Nephron progenitor cell (in vitro differentiated cells): ENCODE data around the gene NPTXR.
"Not testable (repeated sequence)": the region's sequence is repeated elsewhere in the genome, so short reads cannot be mapped to it uniquely, and the experiment has no call there.

Experiments
- DNase-seq: peaks from one replicate; pipeline ENCODE4 v3.0.0; 2021
- H3K27ac Mint-ChIP-seq: 2 replicates; pipeline ENCODE4 v1.8.0; 2021; ENCODE audit warnings: mild to moderate bottlenecking, moderate library complexity, mixed read lengths
- H3K27me3 Mint-ChIP-seq: 2 replicates; pipeline ENCODE4 v1.8.0; 2021; ENCODE audit warnings: mild to moderate bottlenecking, low read depth, mixed read lengths; ENCODE audit not compliant: poor library complexity
- H3K36me3 Mint-ChIP-seq: 2 replicates; pipeline ENCODE4 v1.8.0; 2021; ENCODE audit warnings: low read depth, mixed read lengths
- H3K4me1 Mint-ChIP-seq: 2 replicates; pipeline ENCODE4 v1.8.0; 2021; ENCODE audit warnings: mixed read lengths
- H3K4me3 Mint-ChIP-seq: 2 replicates; pipeline ENCODE4 v1.8.0; 2021; ENCODE audit warnings: mild to moderate bottlenecking, moderate library complexity, mixed read lengths
- H3K9me3 Mint-ChIP-seq: 2 replicates; pipeline ENCODE4 v1.8.0; 2021; ENCODE audit warnings: mild to moderate bottlenecking, moderate library complexity, mixed read lengths
- TF ChIP-seq, protein P1 (sequence below): fragments of 200-600 bp; sonication (generic); IDR thresholded peaks from 2 replicates; pipeline ENCODE4 v1.5.0; 2021; ENCODE audit warnings: antibody characterized with exemption

Gene NPTXR

DNA sequence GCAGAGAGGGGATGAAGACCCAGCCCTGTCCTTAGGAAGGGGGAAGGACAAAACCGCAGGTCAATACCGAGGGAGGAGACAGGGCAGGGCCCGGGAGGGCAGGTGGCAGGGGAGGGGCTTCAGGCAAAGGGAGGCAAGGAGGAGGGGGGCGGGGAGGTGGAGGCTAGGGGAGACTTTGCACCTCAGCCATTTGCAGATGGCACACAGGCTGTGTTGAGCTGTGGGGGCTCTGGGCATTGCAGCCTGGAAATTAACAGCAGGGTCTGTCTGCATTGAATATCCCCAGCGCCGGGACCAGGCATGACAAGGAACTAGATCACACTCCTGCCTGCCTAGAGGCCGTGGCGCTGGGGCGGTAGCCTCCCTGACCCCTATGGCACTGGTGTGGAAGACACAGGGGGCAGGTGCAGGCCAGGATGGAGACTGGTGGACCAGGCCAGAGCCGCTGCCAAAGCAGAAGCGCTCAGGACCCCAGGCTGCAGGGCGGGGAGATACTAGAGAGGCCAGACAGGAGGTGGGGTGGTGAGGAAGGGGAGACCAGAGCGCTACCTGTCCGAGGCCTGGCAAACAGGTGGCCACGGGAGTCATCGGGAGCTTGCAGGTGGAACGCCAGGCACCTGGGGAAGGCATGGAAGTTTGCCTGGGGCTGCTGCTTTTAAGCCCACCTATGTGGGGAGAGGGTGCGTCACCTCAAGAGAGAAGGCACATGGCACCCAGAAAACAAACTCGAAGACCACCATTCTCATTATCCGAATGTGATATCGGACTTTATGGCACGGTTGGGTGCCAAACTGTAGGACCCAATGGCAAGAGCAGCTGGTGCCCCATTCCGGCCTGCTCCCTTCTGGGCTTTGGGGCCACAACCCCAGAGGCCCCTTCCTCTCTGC is 16.7 kb upstream of the NPTXR start:
- peak overlapping the region; percentile 71 for H3K27ac Mint-ChIP-seq
- DNase-seq, result no peak
- no peak overlapping the region for H3K4me3 Mint-ChIP-seq
- TF ChIP-seq, protein P1, sequence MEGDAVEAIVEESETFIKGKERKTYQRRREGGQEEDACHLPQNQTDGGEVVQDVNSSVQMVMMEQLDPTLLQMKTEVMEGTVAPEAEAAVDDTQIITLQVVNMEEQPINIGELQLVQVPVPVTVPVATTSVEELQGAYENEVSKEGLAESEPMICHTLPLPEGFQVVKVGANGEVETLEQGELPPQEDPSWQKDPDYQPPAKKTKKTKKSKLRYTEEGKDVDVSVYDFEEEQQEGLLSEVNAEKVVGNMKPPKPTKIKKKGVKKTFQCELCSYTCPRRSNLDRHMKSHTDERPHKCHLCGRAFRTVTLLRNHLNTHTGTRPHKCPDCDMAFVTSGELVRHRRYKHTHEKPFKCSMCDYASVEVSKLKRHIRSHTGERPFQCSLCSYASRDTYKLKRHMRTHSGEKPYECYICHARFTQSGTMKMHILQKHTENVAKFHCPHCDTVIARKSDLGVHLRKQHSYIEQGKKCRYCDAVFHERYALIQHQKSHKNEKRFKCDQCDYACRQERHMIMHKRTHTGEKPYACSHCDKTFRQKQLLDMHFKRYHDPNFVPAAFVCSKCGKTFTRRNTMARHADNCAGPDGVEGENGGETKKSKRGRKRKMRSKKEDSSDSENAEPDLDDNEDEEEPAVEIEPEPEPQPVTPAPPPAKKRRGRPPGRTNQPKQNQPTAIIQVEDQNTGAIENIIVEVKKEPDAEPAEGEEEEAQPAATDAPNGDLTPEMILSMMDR, result no peak
- peaks cover 11% of the 10 kb centered on the region for H3K27me3 Mint-ChIP-seq
- H3K9me3 Mint-ChIP-seq, result no peaks in the 10 kb centered on the region
- peaks cover 66% of the 10 kb centered on the region for H3K4me1 Mint-ChIP-seq
- peaks cover 6% of the 10 kb centered on the region for H3K36me3 Mint-ChIP-seq

DNA sequence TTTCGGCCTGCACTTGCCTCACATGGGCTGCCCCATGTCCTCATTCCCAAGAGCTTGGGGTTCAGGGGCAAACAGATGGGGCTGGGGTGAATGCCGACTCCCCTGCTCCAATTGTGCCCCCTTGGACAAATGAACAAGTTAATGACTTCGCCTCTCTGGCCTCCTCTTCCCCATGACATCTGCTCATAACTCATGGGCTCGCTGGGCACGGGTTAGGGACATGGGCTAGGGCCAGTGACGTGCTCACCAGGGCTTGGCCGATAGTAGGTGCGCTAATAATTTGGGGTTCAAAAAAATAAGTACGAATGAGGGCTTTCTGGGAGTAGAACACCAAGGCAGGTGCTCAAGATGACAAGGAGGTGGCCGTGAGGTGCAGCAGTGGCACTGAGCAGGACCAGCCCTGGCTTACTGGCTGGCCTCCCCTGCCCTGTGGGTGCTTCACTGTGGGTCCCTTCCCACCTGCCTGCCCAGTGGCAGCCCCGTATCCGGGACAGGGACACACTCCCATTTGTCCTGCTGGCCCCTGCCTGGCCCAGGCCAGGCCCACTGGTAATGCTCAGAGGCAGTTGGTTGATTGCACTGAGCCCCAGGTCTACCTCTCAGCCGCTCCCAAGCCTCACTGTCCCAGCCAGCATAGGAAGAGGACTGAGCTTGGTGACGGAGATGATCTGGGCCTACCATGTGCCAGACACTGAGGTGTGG is 15.9 kb upstream of the NPTXR start:
- Mint-ChIP-seq H3K36me3 (peaks cover 5% of the 10 kb centered on the region), H3K9me3 (no peaks in the 10 kb centered on the region), H3K27me3 (peaks cover 11% of the 10 kb centered on the region), H3K4me1 (peaks cover 63% of the 10 kb centered on the region), H3K27ac (no peak overlapping the region), H3K4me3 (no peak overlapping the region)
- TF ChIP-seq, protein P1, result no peak
- DNase-seq, result no peak

DNA sequence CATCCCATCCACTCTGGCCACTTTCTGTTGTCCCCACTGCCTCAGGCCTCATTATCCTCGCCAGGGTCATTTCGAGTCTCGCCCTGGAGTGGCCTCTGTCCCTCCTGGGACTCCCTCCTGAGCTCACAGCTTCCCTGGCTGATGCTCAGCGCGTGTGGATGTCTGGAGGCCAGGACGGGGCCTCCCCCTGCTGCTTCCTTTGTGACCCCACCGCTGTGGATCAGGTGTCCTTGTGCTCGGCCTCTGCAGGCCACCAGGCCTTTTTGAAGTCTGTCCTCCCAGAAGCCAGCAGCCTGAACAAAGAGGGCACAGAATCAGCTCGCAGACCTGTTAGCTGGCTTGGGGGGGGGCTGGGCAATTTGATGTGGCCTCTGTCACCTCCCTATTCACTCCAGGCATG is 14.7 kb upstream of the NPTXR start:
- H3K4me3 Mint-ChIP-seq, result no peak overlapping the region
- peak overlapping the region; percentile 84 for H3K27ac Mint-ChIP-seq
- TF ChIP-seq, protein P1, result no peak
- H3K36me3 Mint-ChIP-seq, result no peaks in the 10 kb centered on the region
- peaks cover 61% of the 10 kb centered on the region for H3K4me1 Mint-ChIP-seq
- H3K27me3 Mint-ChIP-seq, result peaks cover 11% of the 10 kb centered on the region
- DNase-seq, result no peak
- H3K9me3 Mint-ChIP-seq, result no peaks in the 10 kb centered on the region

DNA sequence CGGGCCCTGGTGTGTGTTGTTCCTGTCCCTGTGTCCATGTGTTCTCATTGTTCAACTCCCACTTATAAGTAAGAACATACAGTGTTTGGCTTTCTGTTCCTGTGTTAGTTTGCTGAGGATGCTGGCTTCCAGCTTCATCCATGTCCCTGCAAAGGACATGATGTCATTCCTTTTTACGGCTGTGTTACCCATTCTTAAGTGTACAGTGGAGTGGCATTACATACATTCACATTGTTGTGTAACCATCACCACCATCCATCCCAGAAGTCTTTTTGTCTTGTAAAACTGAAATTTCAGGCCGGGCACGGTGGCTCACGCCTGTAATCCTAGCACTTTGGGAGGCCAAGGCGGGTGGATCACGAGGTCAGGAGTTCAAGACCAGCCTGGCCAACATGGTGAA is 10.6 kb upstream of the NPTXR start:
- H3K27me3 Mint-ChIP-seq, result peaks cover 35% of the 10 kb centered on the region
- H3K4me1 Mint-ChIP-seq, result peaks cover 26% of the 10 kb centered on the region
- not testable (repeated sequence) for H3K4me3 Mint-ChIP-seq, H3K9me3 Mint-ChIP-seq, H3K27ac Mint-ChIP-seq, H3K36me3 Mint-ChIP-seq, DNase-seq

DNA sequence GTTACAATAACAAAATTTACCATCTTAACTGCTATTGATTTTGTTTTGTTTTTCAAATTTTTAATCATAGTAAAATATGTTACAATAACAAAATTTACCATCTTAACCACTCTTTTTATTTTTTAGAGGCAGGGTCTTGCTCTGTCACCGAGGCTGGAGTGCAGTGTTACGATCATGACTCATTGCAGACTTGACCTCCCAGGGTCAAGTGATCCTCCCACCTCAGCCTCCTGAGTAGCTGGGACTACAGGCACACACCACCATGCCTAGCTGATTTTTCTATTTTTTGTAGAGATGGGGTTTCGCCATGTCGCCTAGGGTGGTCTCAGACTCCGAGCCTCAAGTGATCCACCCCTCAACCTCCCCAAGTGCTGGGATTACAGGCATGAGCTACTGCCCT is 10.1 kb upstream of the NPTXR start:
- not testable (repeated sequence) for DNase-seq, H3K9me3 Mint-ChIP-seq, H3K4me3 Mint-ChIP-seq, H3K27ac Mint-ChIP-seq, H3K36me3 Mint-ChIP-seq
- peaks cover 41% of the 10 kb centered on the region for H3K27me3 Mint-ChIP-seq
- peaks cover 21% of the 10 kb centered on the region for H3K4me1 Mint-ChIP-seq

DNA sequence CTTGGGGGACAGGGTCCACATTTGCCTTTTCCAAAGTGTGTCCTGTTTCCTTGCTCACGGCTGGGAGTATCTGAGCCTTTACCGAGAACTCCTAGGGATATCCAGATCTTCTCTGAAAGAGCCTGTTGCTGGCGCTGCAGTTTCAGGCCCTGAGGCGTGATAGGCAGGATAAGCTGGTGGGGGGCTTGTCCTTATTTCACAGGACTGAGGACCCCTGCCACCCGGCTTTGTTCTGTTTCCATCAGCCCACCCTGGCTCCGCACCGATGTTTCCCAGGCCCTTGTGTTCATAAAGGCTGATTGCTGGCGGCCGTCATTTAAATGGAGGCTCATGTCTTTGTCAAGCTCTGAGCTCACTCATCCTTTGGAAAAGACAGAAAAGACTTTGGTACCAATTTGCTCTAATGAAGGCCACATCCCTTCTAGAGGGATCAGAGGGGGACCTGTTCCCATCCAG is 9.4 kb upstream of the NPTXR start:
- Mint-ChIP-seq H3K9me3 (no peaks in the 10 kb centered on the region), H3K27ac (no peak overlapping the region), H3K4me3 (no peak overlapping the region), H3K27me3 (peaks cover 48% of the 10 kb centered on the region), H3K36me3 (no peaks in the 10 kb centered on the region), H3K4me1 (peaks cover 14% of the 10 kb centered on the region)
- DNase-seq, result no peak
- TF ChIP-seq, protein P1, result no peak
